M059J (cell line): ENCODE measurements around the gene GRIN2A. TPM values are rescaled to one million over a fixed set of nuclear protein-coding genes. Genes with fewer than 3 reads are reported as not detected.

Experiments
- DNase-seq: peaks from one replicate; pipeline ENCODE4 v3.0.0-alpha.2; 2012; ENCODE audit warnings: low read depth
- total RNA-seq: library from RNA; depleted of rRNA; stranded (reverse); fragments of >200 nt; shearing (Covaris generic); gene quantifications from 2 replicates; pipeline ENCODE4 v1.2.3, GENCODE V29; 2014

Gene GRIN2A
- total RNA-seq, 1 experiment from 2014 or later: 9.8 TPM

GRCh38 chr16:10130538-10130937, 51.7 kb downstream of the GRIN2A start:
- DNase-seq: no peak

- no peak for DNase-seq
Observed at GRCh38 chr16:10128397-10129258, 53.6 kb downstream of the GRIN2A start.

- peak; percentile 96 for DNase-seq
Observed at GRCh38 chr16:10126686-10127085, 55.5 kb downstream of the GRIN2A start.

GRCh38 chr16:10123141-10123540, 59.1 kb downstream of the GRIN2A start:
- peak; percentile 72 for DNase-seq

GRCh38 chr16:10122546-10122945, 59.7 kb downstream of the GRIN2A start:
- peak; percentile 71 for DNase-seq

- peak; percentile 51 for DNase-seq
Observed at GRCh38 chr16:10121897-10122425, 60.3 kb downstream of the GRIN2A start.

- peak; percentile 94 for DNase-seq
Observed at GRCh38 chr16:10121491-10121890, 60.7 kb downstream of the GRIN2A start.

GRCh38 chr16:10120953-10121352, 61.3 kb downstream of the GRIN2A start:
- DNase-seq: peak; percentile 93

- peak; percentile 97 for DNase-seq
Observed at GRCh38 chr16:10114409-10114808, 67.8 kb downstream of the GRIN2A start.

GRCh38 chr16:10113248-10113647, 69.0 kb downstream of the GRIN2A start:
- DNase-seq: peak; percentile 73

GRCh38 chr16:10112021-10112420, 70.2 kb downstream of the GRIN2A start:
- DNase-seq: no peak

- DNase-seq: no peak
Observed at GRCh38 chr16:10111156-10111761, 71.0 kb downstream of the GRIN2A start.

- DNase-seq: no peak
Observed at GRCh38 chr16:10110552-10110951, 71.7 kb downstream of the GRIN2A start.

GRCh38 chr16:10107081-10107480, 75.1 kb downstream of the GRIN2A start:
- no peak for DNase-seq

- DNase-seq: no peak
Observed at GRCh38 chr16:10103700-10104099, 78.5 kb downstream of the GRIN2A start.

GRCh38 chr16:10103118-10103517, 79.1 kb downstream of the GRIN2A start:
- peak; percentile 76 for DNase-seq

- DNase-seq: no peak
Observed at GRCh38 chr16:10100829-10101228, 81.4 kb downstream of the GRIN2A start.

- peak; percentile 83 for DNase-seq
Observed at GRCh38 chr16:10098991-10099390, 83.2 kb downstream of the GRIN2A start.

- peak; percentile 73 for DNase-seq
Observed at GRCh38 chr16:10097271-10097670, 85.0 kb downstream of the GRIN2A start.

GRCh38 chr16:10093576-10093975, 88.7 kb downstream of the GRIN2A start:
- peak; percentile 99 for DNase-seq

GRCh38 chr16:10090816-10091215, 91.4 kb downstream of the GRIN2A start:
- peak; percentile 91 for DNase-seq

GRCh38 chr16:10088380-10088793, 93.8 kb downstream of the GRIN2A start:
- DNase-seq: no peak

- DNase-seq: no peak
Observed at GRCh38 chr16:10087151-10087550, 95.1 kb downstream of the GRIN2A start.
